HEK293 (cell line): ENCODE results near the gene BMP6.

Source experiments
- CTCF ChIA-PET: fragments of 350-600 bp; formaldehyde crosslinking; extraction: SDS; loops from one replicate; lab custom pipeline; 2021; ENCODE audit warnings: antibody characterized with exemption; lab: Yijun Ruan, JAX
- POLR2A ChIA-PET: fragments of 300-600 bp; formaldehyde crosslinking; extraction: SDS; loops from one replicate; lab custom pipeline; 2020; ENCODE audit warnings: antibody characterized with exemption, inconsistent platforms; lab: Yijun Ruan, JAX
- H3K27ac ChIP-seq: fragments of 200-500 bp; sonication (Bioruptor generic); 2 replicates; pipeline ENCODE4 v1.5.1; 2014; ENCODE audit warnings: low read depth, low read length, control low read depth, inconsistent platforms; ENCODE audit errors: extremely low read depth
- H3K36me3 ChIP-seq, 2 experiments: fragments of 200-500 bp in 1 of 2; sonication (Bioruptor generic) in 1 of 2; 1 replicate in 1 of 2; 2 replicates in 1 of 2; pipeline ENCODE4 v1.5.1; 2014 to 2017; ENCODE audit warnings: inconsistent platforms in 2 of 2, low read length in 2 of 2; ENCODE audit not compliant: control insufficient read depth in 2 of 2, insufficient read depth in 1 of 2
- H3K4me1 ChIP-seq: fragments of 200-500 bp; sonication (Bioruptor generic); 2 replicates; pipeline ENCODE4 v1.5.1; 2014; ENCODE audit warnings: mild to moderate bottlenecking, low read length, inconsistent platforms; ENCODE audit not compliant: control insufficient read depth, insufficient read depth
- H3K4me3 ChIP-seq: 2 replicates; pipeline ENCODE4 v1.5.1; 2011; ENCODE audit warnings: low read depth, mild to moderate bottlenecking, control low read depth, low read length, moderate library complexity
- H3K9me3 ChIP-seq: fragments of 200-500 bp; sonication (Bioruptor generic); 2 replicates; pipeline ENCODE4 v1.5.1; 2014; ENCODE audit warnings: low read depth, low read length, inconsistent platforms; ENCODE audit not compliant: control insufficient read depth, insufficient read depth
- ZEB2 ChIP-seq: fragments of 450-650 bp; formaldehyde crosslinking; IDR thresholded peaks from 2 replicates; pipeline ENCODE4 v1.5.1; 2016; ENCODE audit warnings: missing biosample characterization, missing genetic modification characterization
- ZNF10 ChIP-seq: fragments of 450-650 bp; formaldehyde crosslinking; IDR thresholded peaks from 2 replicates; pipeline ENCODE4 v1.5.1; 2017; ENCODE audit warnings: missing biosample characterization, missing genetic modification characterization
- ZNF146 ChIP-seq: fragments of 450-650 bp; formaldehyde crosslinking; IDR thresholded peaks from 2 replicates; pipeline ENCODE4 v1.5.1; 2016; ENCODE audit warnings: missing biosample characterization, missing genetic modification characterization
- ZNF274 ChIP-seq, 2 experiments: fragments of 200-500 bp in 1 of 2; fragments of 450-650 bp in 1 of 2; sonication (Bioruptor generic) in 1 of 2; formaldehyde crosslinking in 1 of 2; IDR thresholded peaks; 2 replicates each; pipeline versions ENCODE4 v1.5.1 to v1.6.1; 2014 to 2016; ENCODE audit warnings: borderline replicate concordance in 1 of 2, inconsistent platforms in 1 of 2, low read length in 1 of 2, missing biosample characterization in 1 of 2, missing genetic modification characterization in 1 of 2
- ZNF341 ChIP-seq: fragments of 450-650 bp; formaldehyde crosslinking; IDR thresholded peaks from 2 replicates; pipeline ENCODE4; 2016; ENCODE audit warnings: low read depth, missing biosample characterization, missing genetic modification characterization
- ZNF391 ChIP-seq: fragments of 450-650 bp; formaldehyde crosslinking; IDR thresholded peaks from 2 replicates; pipeline ENCODE4 v1.5.1; 2016; ENCODE audit warnings: low read depth, missing biosample characterization, missing genetic modification characterization, borderline replicate concordance
- ZNF426 ChIP-seq: fragments of 450-650 bp; formaldehyde crosslinking; IDR thresholded peaks from 2 replicates; pipeline ENCODE4 v1.5.1; 2017; ENCODE audit warnings: missing biosample characterization, missing genetic modification characterization, mild to moderate bottlenecking, inconsistent platforms, moderate library complexity
- ZNF473 ChIP-seq: fragments of 450-650 bp; formaldehyde crosslinking; IDR thresholded peaks from 2 replicates; pipeline ENCODE4 v1.5.1; 2017; ENCODE audit warnings: missing biosample characterization, missing genetic modification characterization
- ZNF521 ChIP-seq: fragments of 450-650 bp; formaldehyde crosslinking; IDR thresholded peaks from 2 replicates; pipeline ENCODE4 v1.5.1; 2017; ENCODE audit warnings: missing biosample characterization, mild to moderate bottlenecking, missing genetic modification characterization
- ZNF560 ChIP-seq: fragments of 450-650 bp; formaldehyde crosslinking; IDR thresholded peaks from 2 replicates; pipeline ENCODE4 v1.5.1; 2017; ENCODE audit warnings: missing biosample characterization, missing genetic modification characterization, borderline replicate concordance
- ZNF571 ChIP-seq: fragments of 450-650 bp; formaldehyde crosslinking; IDR thresholded peaks from 2 replicates; pipeline ENCODE4 v1.5.0; 2017; ENCODE audit warnings: missing biosample characterization, missing genetic modification characterization
- ZNF658 ChIP-seq: fragments of 450-650 bp; formaldehyde crosslinking; IDR thresholded peaks from 2 replicates; pipeline ENCODE4; 2016; ENCODE audit warnings: missing biosample characterization, missing genetic modification characterization
- TF ChIP-seq, protein P1 (sequence below): fragments of 450-650 bp; formaldehyde crosslinking; IDR thresholded peaks from 2 replicates; pipeline ENCODE4 v1.5.1; 2017; ENCODE audit warnings: missing biosample characterization, missing genetic modification characterization
- TF ChIP-seq, protein P2 (sequence below): fragments of 450-650 bp; formaldehyde crosslinking; IDR thresholded peaks from 2 replicates; pipeline ENCODE4 v1.5.1; 2016; ENCODE audit warnings: missing biosample characterization, missing genetic modification characterization
- TF ChIP-seq, protein P3 (sequence below): fragments of 450-650 bp; formaldehyde crosslinking; IDR thresholded peaks from 2 replicates; pipeline ENCODE4 v1.5.1; 2016; ENCODE audit warnings: missing biosample characterization, missing genetic modification characterization
- TF ChIP-seq, protein P4 (sequence below): fragments of 450-650 bp; IDR thresholded peaks from 2 replicates; pipeline ENCODE4 v1.5.1; 2018; ENCODE audit warnings: missing biosample characterization, missing genetic modification characterization
- TF ChIP-seq, protein P5 (sequence below): sonication (generic); formaldehyde crosslinking; IDR thresholded peaks from 2 replicates; pipeline ENCODE4 v1.8.1; 2022; ENCODE audit warnings: mild to moderate bottlenecking, moderate library complexity, missing genetic modification reagents

BMP6 gene

DNA sequence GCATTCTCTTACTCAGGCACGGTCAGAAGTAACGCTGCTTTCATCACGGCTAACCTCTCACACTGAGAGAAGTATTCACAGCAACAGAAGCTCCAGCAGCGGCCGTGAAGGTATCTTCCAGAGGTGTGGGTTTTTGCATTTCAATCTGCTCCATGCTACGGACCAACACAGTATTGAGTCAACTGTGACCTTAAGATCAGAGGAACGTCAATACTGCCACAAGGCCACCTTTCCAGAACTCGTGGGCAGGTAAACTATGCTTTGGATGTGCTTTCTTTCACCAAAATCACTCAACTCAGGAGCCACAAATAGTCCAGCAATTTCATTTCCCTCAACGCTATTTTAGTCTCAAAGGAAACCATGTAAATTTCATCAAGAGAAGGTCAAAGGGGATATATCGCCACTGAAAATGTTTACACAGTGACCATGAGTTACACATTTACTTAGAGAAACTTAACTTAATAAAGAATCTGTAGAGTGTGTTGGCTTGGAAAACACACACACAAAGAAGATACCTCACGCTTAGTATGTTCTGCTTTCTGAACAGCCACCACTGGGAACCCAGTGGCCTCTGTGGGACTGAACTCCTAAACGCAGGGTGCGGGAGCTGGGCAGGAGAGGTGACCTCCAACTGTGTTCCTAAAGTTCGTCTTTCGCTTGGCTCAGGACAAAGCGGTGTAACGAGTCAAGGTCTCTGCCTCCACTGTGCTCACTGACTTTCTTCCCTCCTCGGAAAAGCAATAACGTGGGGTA lies 156.8 kb downstream of the BMP6 start:
- TF ChIP-seq ZNF560 (no peak), ZNF426 (tag by site-specific recombination) (no peak), ZNF391 (no peak), ZNF658 (tag by site-specific recombination) (no peak), ZNF341 (no peak), ZNF473 (tag by site-specific recombination) (no peak), ZNF521 (tag by site-specific recombination) (no peak), ZNF571 (tag by site-specific recombination) (no peak), ZNF10 (tag by site-specific recombination) (no peak)
- TF ChIP-seq, protein P1, sequence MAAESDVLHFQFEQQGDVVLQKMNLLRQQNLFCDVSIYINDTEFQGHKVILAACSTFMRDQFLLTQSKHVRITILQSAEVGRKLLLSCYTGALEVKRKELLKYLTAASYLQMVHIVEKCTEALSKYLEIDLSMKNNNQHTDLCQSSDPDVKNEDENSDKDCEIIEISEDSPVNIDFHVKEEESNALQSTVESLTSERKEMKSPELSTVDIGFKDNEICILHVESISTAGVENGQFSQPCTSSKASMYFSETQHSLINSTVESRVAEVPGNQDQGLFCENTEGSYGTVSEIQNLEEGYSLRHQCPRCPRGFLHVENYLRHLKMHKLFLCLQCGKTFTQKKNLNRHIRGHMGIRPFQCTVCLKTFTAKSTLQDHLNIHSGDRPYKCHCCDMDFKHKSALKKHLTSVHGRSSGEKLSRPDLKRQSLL (tag by site-specific recombination): no peak
- TF ChIP-seq, protein P2, sequence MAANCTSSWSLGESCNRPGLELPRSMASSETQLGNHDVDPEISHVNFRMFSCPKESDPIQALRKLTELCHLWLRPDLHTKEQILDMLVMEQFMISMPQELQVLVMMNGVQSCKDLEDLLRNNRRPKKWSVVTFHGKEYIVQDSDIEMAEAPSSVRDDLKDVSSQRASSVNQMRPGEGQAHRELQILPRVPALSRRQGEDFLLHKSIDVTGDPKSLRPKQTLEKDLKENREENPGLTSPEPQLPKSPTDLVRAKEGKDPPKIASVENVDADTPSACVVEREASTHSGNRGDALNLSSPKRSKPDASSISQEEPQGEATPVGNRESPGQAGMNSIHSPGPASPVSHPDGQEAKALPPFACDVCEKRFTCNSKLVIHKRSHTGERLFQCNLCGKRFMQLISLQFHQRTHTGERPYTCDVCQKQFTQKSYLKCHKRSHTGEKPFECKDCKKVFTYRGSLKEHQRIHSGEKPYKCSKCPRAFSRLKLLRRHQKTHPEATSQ (tag by site-specific recombination): no peak
- TF ChIP-seq, protein P3, sequence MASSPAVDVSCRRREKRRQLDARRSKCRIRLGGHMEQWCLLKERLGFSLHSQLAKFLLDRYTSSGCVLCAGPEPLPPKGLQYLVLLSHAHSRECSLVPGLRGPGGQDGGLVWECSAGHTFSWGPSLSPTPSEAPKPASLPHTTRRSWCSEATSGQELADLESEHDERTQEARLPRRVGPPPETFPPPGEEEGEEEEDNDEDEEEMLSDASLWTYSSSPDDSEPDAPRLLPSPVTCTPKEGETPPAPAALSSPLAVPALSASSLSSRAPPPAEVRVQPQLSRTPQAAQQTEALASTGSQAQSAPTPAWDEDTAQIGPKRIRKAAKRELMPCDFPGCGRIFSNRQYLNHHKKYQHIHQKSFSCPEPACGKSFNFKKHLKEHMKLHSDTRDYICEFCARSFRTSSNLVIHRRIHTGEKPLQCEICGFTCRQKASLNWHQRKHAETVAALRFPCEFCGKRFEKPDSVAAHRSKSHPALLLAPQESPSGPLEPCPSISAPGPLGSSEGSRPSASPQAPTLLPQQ (tag by site-specific recombination): no peak
- TF ChIP-seq, protein P4, sequence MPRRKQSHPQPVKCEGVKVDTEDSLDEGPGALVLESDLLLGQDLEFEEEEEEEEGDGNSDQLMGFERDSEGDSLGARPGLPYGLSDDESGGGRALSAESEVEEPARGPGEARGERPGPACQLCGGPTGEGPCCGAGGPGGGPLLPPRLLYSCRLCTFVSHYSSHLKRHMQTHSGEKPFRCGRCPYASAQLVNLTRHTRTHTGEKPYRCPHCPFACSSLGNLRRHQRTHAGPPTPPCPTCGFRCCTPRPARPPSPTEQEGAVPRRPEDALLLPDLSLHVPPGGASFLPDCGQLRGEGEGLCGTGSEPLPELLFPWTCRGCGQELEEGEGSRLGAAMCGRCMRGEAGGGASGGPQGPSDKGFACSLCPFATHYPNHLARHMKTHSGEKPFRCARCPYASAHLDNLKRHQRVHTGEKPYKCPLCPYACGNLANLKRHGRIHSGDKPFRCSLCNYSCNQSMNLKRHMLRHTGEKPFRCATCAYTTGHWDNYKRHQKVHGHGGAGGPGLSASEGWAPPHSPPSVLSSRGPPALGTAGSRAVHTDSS (tag by site-specific recombination): no peak
- ChIA-PET POLR2A (no interaction called here), CTCF (no interaction called here)
- Histone ChIP-seq H3K27ac (no peak overlapping the region), H3K4me3 (no peak overlapping the region), H3K9me3 (no peaks in the 10 kb centered on the region), H3K36me3 (peaks cover 28 to 83% of the 10 kb centered on the region in 2 experiments; a peak in 2 of 3 replicates), H3K4me1 (no peaks in the 10 kb centered on the region)

DNA sequence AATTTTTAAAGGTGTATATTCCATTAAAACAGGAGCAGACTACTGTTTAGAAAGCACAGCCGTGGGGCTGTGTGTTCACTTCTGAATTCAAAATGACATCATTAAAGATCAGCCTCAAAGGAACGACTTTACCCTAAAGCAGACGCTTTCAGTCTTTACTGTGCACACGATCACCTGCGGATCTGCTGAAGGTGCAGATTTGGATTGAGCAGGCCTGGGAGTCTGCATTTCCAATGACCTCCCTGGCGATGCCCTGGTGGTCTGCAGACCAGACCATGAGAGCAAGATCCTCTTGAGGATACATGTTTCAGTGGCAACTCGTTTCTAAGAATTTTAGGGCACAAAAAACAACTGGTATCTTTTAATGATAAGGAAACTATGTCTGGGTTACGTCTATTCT lies 157.5 kb downstream of the BMP6 start:
- peaks cover 34 to 90% of the 10 kb centered on the region in 2 experiments; a peak in 2 of 3 replicates for H3K36me3 ChIP-seq
- TF ChIP-seq ZNF146 (no peak), ZNF274 (IDR thresholded peaks at IDR 0.05; ENCODE audit: low read length) (0 out of 2 replicates have a peak, but pooled peaks have one; percentile 20), ZNF274 (tag by site-specific recombination; IDR thresholded peaks at IDR 0.05; ENCODE audit: borderline replicate concordance) (no peak)
- ChIA-PET POLR2A (no interaction called here), CTCF (no interaction called here)
- H3K4me3 ChIP-seq: no peak overlapping the region
- no peaks in the 10 kb centered on the region for H3K4me1 ChIP-seq
- H3K27ac ChIP-seq: no peak overlapping the region
- H3K9me3 ChIP-seq: no peaks in the 10 kb centered on the region

DNA sequence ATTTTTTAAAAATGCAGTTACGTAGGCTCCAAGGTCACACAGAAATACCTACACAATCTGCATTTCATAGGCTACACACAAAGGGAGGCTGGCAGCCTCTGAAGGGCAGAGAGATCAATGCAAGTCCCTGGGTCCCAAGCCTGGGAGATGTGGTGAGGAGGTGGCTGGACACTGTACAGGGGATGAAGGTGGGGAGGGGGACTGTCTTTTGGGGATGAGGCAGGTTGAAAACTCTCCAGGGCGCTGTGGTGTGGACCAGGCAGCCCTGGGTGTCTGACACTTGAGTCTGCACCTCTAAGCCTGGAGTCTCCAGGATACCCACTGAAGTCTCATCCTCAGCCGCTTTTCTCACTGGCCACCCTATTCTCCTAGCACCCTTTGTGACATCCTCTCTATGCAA lies 160.2 kb downstream of the BMP6 start:
- H3K27ac ChIP-seq: no peak overlapping the region
- ChIA-PET POLR2A (no interaction called here), CTCF (interaction anchor here (0.6 to 1.3 kb wide), 4 partner anchors 69 to 167 kb away, joined by 3 to 5 read pairs (median 4); no protein-coding TSS in a partner anchor)
- no peaks in the 10 kb centered on the region for H3K9me3 ChIP-seq
- no peak overlapping the region for H3K4me3 ChIP-seq
- peaks cover 52 to 99% of the 10 kb centered on the region in 2 experiments for H3K36me3 ChIP-seq
- H3K4me1 ChIP-seq: no peaks in the 10 kb centered on the region
- TF ChIP-seq ZNF274 (IDR thresholded peaks at IDR 0.05; ENCODE audit: low read length) (no peak), ZNF274 (tag by site-specific recombination; IDR thresholded peaks at IDR 0.05; ENCODE audit: borderline replicate concordance) (no peak), ZEB2 (tag by site-specific recombination) (no peak)
- TF ChIP-seq, protein P5, sequence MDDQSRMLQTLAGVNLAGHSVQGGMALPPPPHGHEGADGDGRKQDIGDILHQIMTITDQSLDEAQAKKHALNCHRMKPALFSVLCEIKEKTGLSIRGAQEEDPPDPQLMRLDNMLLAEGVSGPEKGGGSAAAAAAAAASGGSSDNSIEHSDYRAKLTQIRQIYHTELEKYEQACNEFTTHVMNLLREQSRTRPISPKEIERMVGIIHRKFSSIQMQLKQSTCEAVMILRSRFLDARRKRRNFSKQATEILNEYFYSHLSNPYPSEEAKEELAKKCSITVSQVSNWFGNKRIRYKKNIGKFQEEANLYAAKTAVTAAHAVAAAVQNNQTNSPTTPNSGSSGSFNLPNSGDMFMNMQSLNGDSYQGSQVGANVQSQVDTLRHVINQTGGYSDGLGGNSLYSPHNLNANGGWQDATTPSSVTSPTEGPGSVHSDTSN (CRISPR knock-in tag): no peak
